Neuronal stem cell (in vitro differentiated cells): ENCODE data around the gene MAP3K14.

Source experiments
- DNase-seq: peaks from one replicate; pipeline ENCODE4 v3.0.0-alpha.2; 2013; ENCODE audit warnings: low spot score
- H2AFZ ChIP-seq: one replicate; pipeline ENCODE4 v1.6.1; 2013; ENCODE audit warnings: mild to moderate bottlenecking, low read length, inconsistent platforms
- H2AK5ac ChIP-seq: 2 replicates; pipeline ENCODE4 v1.6.1; 2013; ENCODE audit warnings: low read depth, mild to moderate bottlenecking, inconsistent platforms, low read length, moderate library complexity, mixed read lengths
- H2BK120ac ChIP-seq: 2 replicates; pipeline ENCODE4 v1.6.1; 2013; ENCODE audit warnings: low read depth, mild to moderate bottlenecking, inconsistent platforms, low read length, moderate library complexity, mixed read lengths
- H2BK12ac ChIP-seq: one replicate; pipeline ENCODE4 v1.6.1; 2013; ENCODE audit warnings: low read length, inconsistent platforms
- H2BK15ac ChIP-seq: 2 replicates; pipeline ENCODE4 v1.6.1; 2013; ENCODE audit warnings: mild to moderate bottlenecking, low read length, inconsistent platforms, mixed read lengths
- H2BK5ac ChIP-seq: one replicate; pipeline ENCODE4 v1.6.1; 2013; ENCODE audit warnings: inconsistent platforms, mild to moderate bottlenecking, low read length, moderate library complexity
- H3K14ac ChIP-seq: one replicate; pipeline ENCODE4 v1.6.1; 2013; ENCODE audit warnings: low read length, inconsistent platforms
- H3K18ac ChIP-seq: 2 replicates; pipeline ENCODE4 v1.6.1; 2013; ENCODE audit warnings: low read length, inconsistent platforms
- H3K23ac ChIP-seq: 2 replicates; pipeline ENCODE4 v1.6.1; 2013; ENCODE audit warnings: low read depth, mild to moderate bottlenecking, mixed read lengths, low read length, inconsistent platforms; ENCODE audit not compliant: poor library complexity
- H3K27ac ChIP-seq: replicated peaks from 3 replicates; pipeline ENCODE4 v1.5.1; 2013; ENCODE audit warnings: low read length, inconsistent platforms
- H3K27me3 ChIP-seq, 3 experiments: 2 replicates each; pipeline ENCODE4 v1.6.1; 2013; ENCODE audit warnings: low read length in 3 of 3, mild to moderate bottlenecking in 2 of 3, inconsistent platforms in 1 of 3, low read depth in 1 of 3, mixed read lengths in 1 of 3, moderate library complexity in 1 of 3; ENCODE audit not compliant: control insufficient read depth in 3 of 3, insufficient read depth in 3 of 3
- H3K36me3 ChIP-seq, 2 donors: replicated peaks in 1 of 2; 2 replicates each; pipeline ENCODE4 v1.6.1; 2013; ENCODE audit warnings: low read length in 2 of 2; ENCODE audit not compliant: control insufficient read depth in 2 of 2, insufficient read depth in 2 of 2
- H3K4ac ChIP-seq: 2 replicates; pipeline ENCODE4 v1.6.1; 2013; ENCODE audit warnings: inconsistent platforms, mild to moderate bottlenecking, low read length, moderate library complexity
- H3K4me1 ChIP-seq, 2 donors: 1 replicate in 1 of 2; 2 replicates in 1 of 2; pipeline ENCODE4 v1.6.1; 2013; ENCODE audit warnings: low read length in 2 of 2, low read depth in 1 of 2; ENCODE audit not compliant: control insufficient read depth in 2 of 2, insufficient read depth in 1 of 2
- H3K4me2 ChIP-seq: one replicate; pipeline ENCODE4 v1.6.1; 2013; ENCODE audit warnings: mild to moderate bottlenecking, low read length, inconsistent platforms; ENCODE audit not compliant: insufficient read depth, poor library complexity, severe bottlenecking
- H3K4me3 ChIP-seq, 2 donors: 2 replicates each; pipeline ENCODE4 v1.5.1; 2013; ENCODE audit warnings: low read length in 2 of 2, mild to moderate bottlenecking in 2 of 2, inconsistent platforms in 1 of 2, moderate library complexity in 1 of 2
- H3K79me1 ChIP-seq: one replicate; pipeline ENCODE4 v1.6.1; 2013; ENCODE audit warnings: low read depth, mild to moderate bottlenecking, inconsistent platforms, low read length, moderate library complexity
- H3K9ac ChIP-seq: one replicate; pipeline ENCODE4 v1.6.1; 2013; ENCODE audit warnings: mild to moderate bottlenecking, low read depth, low read length, inconsistent platforms; ENCODE audit not compliant: poor library complexity
- H3K9me3 ChIP-seq, 2 donors: replicated peaks in 1 of 2; 2 replicates each; pipeline versions ENCODE3 to v1.6.1; 2013; ENCODE audit warnings: low read length in 2 of 2, mild to moderate bottlenecking in 2 of 2, inconsistent platforms in 1 of 2, low read depth in 1 of 2, mixed read lengths in 1 of 2, moderate library complexity in 1 of 2; ENCODE audit not compliant: control insufficient read depth in 2 of 2, insufficient read depth in 1 of 2
- H4K8ac ChIP-seq: one replicate; pipeline ENCODE4 v1.6.1; 2013; ENCODE audit warnings: low read depth, mild to moderate bottlenecking, inconsistent platforms, low read length, moderate library complexity
- H4K91ac ChIP-seq: one replicate; pipeline ENCODE4 v1.6.1; 2013; ENCODE audit warnings: low read length, low read depth, mild to moderate bottlenecking, inconsistent platforms; ENCODE audit not compliant: poor library complexity
- WGBS, 2 donors: extraction: QIAGEN DNeasy Blood & Tissue Kit; methylation state at CpG; one replicate each; pipeline ENCODE4 v1.1.7; 2013; ENCODE audit warnings: missing lambda C conversion rate in 2 of 2, mixed read lengths in 1 of 2; ENCODE audit not compliant: insufficient read length in 2 of 2, insufficient replicate concordance in 1 of 2; ENCODE audit errors: extremely low coverage in 2 of 2; 5-methylcytosine and 5-hydroxymethylcytosine counted together

The MAP3K14 gene

GRCh38 chr17:45290269-45290765, 26.5 kb downstream of the MAP3K14 start:
- Histone ChIP-seq H3K9me3 (no peaks in the 10 kb centered on the region), H3K36me3 (peaks cover 13 to 57% of the 10 kb centered on the region in 2 donors), H3K4me3 (no peak overlapping the region), H3K27ac (no peak overlapping the region), H2BK120ac (no peak overlapping the region), H4K8ac (no peak overlapping the region), H3K4me2 (no peak overlapping the region), H2BK15ac (no peak overlapping the region), H3K9ac (no peak overlapping the region), H3K79me1 (peaks cover 1% of the 10 kb centered on the region), H3K14ac (no peak overlapping the region), H2AFZ (no peak overlapping the region), H3K27me3 (no peaks in the 10 kb centered on the region), H4K91ac (no peak overlapping the region), H2AK5ac (no peak overlapping the region), H2BK5ac (no peak overlapping the region), H3K4ac (no peak overlapping the region), H3K23ac (no peak overlapping the region), H3K18ac (no peak overlapping the region), H2BK12ac (no peak overlapping the region), H3K4me1 (peaks cover under 1 to 3% of the 10 kb centered on the region in 2 donors)
- no CpG with 5 or more reads among the region's 11 CpGs for WGBS, 2 donors
- no peak for DNase-seq

- no peak overlapping the region for H3K4me2 ChIP-seq
- H3K36me3 ChIP-seq = peaks cover 14 to 64% of the 10 kb centered on the region in 2 donors
- WGBS, 2 donors = no CpG with 5 or more reads among the region's 15 CpGs
- no peak overlapping the region for H3K14ac ChIP-seq
- DNase-seq = no peak
- H3K23ac ChIP-seq = no peak overlapping the region
- H2BK5ac ChIP-seq = no peak overlapping the region
- H3K9me3 ChIP-seq = no peaks in the 10 kb centered on the region
- no peak overlapping the region for H2BK15ac ChIP-seq
- no peak overlapping the region for H2BK12ac ChIP-seq
- H4K8ac ChIP-seq = no peak overlapping the region
- H3K79me1 ChIP-seq = peaks cover 1% of the 10 kb centered on the region
- no peak overlapping the region for H3K4me3 ChIP-seq
- H3K27me3 ChIP-seq = no peaks in the 10 kb centered on the region
- no peak overlapping the region for H3K27ac ChIP-seq
- H3K9ac ChIP-seq = no peak overlapping the region
- H3K18ac ChIP-seq = no peak overlapping the region
- no peak overlapping the region for H2BK120ac ChIP-seq
- no peak overlapping the region for H2AK5ac ChIP-seq
- no peak overlapping the region for H3K4ac ChIP-seq
- peaks cover 0 to 3% of the 10 kb centered on the region in 2 donors for H3K4me1 ChIP-seq
- no peak overlapping the region for H2AFZ ChIP-seq
- no peak overlapping the region for H4K91ac ChIP-seq
Observed at GRCh38 chr17:45289301-45290268, 27.2 kb downstream of the MAP3K14 start.

- no peak overlapping the region for H4K91ac ChIP-seq
- WGBS, 2 donors = no CpG with 5 or more reads among the region's 10 CpGs
Observed at GRCh38 chr17:45288825-45289224, 28.0 kb downstream of the MAP3K14 start.

More at GRCh38 chr17:45288825-45289224, 28.0 kb downstream of the MAP3K14 start:
- H2BK5ac ChIP-seq = no peak overlapping the region
- H3K9me3 ChIP-seq = no peaks in the 10 kb centered on the region
- no peak overlapping the region for H3K4me3 ChIP-seq
- no peak overlapping the region for H2BK120ac ChIP-seq
- no peak overlapping the region for H4K8ac ChIP-seq
- H3K14ac ChIP-seq = no peak overlapping the region
- H2AFZ ChIP-seq = no peak overlapping the region
- H3K36me3 ChIP-seq = peaks cover 20 to 72% of the 10 kb centered on the region in 2 donors
- DNase-seq = no peak
- no peak overlapping the region for H3K23ac ChIP-seq
- no peak overlapping the region for H3K4ac ChIP-seq
- H3K4me2 ChIP-seq = no peak overlapping the region
- no peaks in the 10 kb centered on the region for H3K27me3 ChIP-seq
- H2BK15ac ChIP-seq = no peak overlapping the region
- no peak overlapping the region for H3K27ac ChIP-seq
- H3K9ac ChIP-seq = no peak overlapping the region
- H3K4me1 ChIP-seq = peaks cover 0 to 3% of the 10 kb centered on the region in 2 donors
- no peak overlapping the region for H3K18ac ChIP-seq
- H2AK5ac ChIP-seq = no peak overlapping the region
- H2BK12ac ChIP-seq = no peak overlapping the region
- H3K79me1 ChIP-seq = no peaks in the 10 kb centered on the region
